HG03520 (cell line): ENCODE results near the gene TIRAP.
A peak's percentile ranks its signal among the peaks of the same experiment; 100 is the strongest.
"Not testable (repeated sequence)": the region's sequence is repeated elsewhere in the genome, so short reads cannot be mapped to it uniquely, and the experiment has no call there.

Experiments used
- ATAC-seq: cut with Tn5 transposase; IDR thresholded peaks from one replicate; pipeline ENCODE4 v1.9.1; 2021; ENCODE audit warnings: mild to moderate bottlenecking, moderate library complexity; ENCODE audit not compliant: unreplicated experiment

The TIRAP gene

DNA sequence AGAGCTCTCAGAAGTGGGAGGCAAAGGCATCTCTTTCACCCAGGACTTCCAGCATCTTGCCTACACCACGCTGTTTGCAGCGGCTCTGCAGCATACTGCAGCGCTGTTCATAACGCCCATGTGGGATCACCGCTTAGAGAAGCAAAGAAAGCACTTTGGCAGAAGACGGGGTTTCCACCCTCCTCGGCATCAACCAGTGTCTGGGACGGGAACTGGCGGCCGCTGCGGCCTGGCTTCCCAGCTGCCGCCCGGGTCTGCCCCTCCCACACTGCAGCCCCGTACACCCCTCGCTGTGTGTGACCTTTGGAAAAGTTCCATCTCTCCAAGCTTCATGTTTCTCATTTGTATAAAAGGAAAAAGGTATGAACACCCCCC is 545 bp upstream of the TIRAP start:
- no peak for ATAC-seq

DNA sequence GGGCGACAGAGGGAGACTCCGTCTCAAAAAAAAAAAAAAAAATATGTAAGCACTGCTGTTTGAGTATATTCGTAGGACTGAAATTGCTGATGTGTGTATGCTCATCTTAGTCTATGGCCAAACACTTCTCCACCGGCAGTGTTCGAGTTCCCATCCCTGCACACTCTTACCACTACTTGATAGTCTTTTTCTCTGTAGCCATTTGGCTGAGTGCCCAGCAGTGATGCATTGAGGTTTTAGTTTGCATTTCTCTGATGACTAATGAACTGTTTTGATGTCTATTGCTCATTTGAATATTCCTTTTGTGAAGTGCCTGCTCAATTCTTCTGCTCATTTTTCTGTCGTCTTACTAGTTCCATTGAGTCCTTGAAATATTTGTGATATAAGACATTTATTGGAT is 1.9 kb downstream of the TIRAP start:
- ATAC-seq, result peak; percentile 50

DNA sequence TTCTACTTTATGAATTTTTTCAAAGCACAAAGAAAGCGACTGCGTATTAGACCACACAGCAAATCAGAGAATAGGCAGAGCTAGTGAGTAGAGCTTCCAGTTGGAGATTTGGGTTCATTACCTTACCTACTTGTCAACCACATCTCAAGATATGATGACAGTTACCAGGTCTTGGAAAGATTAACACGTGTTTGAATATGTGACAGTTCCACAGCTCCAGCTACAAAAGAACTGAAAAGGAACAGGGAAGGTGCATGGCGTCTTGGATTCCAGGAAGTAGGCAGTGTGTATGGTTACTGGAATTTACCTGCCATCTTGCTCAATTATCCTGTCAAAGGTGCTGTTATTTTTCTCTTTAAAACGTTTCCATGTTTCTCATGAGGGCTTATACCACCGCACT is 5.3 kb downstream of the TIRAP start:
- no peak for ATAC-seq

DNA sequence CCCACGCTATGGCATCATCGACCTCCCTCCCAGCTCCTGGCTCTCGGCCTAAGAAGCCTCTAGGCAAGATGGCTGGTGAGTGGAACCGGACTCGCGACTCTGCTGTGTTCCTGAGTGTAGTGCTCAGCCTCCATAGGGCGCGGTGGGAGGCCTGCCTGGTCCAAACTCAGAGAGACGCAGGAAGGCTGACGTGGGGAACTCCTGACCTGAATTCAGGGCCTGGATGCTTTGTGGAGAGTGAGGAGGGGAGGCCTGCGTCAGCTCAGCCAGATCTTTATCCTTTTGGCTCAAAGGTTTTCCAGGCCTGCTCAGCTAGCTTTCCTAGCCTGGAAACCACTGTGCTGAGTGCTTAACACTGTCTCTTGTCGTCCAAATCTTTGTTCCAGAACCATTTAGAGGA is 8.0 kb downstream of the TIRAP start:
- ATAC-seq, result no peak

DNA sequence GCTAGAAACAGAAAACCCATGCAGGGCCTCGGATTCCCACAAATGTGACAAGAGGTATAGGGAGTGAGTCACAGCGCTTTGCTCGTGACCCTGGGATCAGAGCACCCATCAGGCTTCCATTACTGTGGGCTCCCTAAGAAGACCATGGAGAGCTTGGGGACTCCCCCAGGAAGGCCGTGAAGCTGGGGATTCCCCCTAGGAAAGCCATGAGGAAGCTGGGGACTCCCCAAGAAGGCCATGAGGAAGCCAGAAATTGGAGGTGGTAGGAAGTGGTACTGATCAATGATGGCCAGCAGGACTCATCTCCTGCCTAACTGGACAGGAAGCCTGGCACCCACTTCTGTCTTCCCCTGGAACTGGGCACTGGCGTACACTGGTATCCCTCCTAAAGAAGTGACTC is 10.8 kb downstream of the TIRAP start:
- ATAC-seq, result no peak

DNA sequence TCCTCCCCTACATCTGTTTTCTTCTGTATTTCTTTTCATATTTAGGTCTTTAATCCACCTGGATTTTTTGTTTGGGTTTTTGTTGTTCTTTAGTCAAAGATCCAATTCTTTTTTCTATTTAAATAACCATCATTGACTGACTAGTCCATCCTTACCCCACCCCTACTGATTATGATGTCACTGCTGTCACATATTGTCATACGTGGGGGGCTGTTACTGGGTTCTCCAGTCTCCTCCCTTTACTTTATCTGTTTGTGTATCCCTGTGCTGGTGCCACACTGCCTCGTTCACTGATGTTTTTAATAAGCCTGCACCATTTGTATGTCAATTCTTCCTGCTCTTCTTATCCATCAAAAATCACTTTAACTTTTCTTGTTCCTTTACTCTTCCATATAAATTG is 14.1 kb downstream of the TIRAP start:
- no peak for ATAC-seq

DNA sequence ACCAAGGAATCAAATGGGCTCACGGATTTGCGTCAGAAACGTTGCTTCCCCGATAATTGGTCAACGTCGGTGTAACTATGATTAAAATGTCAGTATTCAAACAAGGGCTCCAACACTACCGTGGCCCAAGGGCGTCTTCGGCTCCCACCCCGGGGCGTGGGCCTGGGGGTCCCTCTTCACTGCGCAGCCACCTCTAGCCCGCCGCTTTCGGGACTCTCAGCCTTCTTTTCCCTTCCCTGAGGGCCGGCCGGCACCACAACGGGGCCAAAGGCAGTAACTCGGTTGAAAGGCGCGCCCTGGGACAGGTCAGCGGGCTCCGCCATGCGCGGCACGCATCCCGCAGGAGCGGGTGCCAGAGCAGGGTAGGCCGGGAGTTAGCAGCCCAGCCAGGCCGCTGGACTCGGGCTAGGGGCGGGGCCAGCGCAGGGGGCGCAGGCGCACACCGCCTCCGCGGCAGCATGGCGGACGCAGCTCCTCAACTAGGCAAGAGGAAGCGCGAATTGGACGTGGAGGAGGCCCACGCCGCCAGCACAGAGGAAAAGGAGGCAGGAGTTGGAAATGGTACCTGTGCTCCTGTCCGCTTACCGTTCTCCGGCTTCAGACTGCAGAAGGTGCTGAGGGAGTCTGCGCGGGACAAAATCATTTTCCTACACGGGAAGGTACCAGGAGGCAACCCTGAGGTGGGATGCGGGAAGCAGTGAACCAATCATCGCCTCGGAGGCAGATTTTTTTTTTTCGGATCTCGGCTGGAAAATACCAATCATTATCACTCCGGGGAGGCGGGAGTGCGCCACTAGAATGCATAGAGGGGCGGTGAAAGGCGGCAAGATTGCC is 20.9 kb downstream of the TIRAP start, which contains the start of gene DCPS:
TSS of gene DCPS (plus strand) at position 438 of the 834 bp plus-strand sequence. CDS start at position 459, 21 bp downstream.
- ATAC-seq, result peak; percentile 72

DNA sequence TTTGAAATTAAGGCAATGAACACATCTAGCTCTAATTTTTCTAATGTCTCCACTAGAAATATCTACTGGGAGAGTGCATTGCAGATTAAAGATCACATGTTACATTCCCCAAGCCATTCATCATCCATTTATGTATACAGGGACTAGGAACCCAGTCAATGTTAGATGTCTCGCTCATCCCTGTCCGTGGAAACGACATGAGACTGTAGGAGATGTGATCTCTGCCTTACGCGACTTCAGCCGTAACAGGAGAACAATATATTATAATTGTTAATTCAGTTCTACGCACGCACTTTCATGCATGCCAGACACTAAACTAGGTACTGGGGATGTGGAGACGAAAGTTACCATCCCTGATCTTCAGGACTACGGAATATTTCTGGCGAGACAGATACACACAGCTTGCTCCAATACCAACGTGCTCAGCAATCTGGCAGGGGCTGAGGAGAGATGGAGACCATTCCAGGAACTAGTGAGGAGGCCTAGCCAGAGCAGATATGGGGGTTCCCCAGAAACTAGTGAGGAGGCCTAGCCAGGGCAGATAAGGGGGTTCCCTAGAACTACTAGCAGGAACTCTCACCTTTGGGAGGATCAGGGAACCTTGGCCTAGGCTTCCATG is 21.7 kb downstream of the TIRAP start:
- peak; percentile 36 for ATAC-seq

DNA sequence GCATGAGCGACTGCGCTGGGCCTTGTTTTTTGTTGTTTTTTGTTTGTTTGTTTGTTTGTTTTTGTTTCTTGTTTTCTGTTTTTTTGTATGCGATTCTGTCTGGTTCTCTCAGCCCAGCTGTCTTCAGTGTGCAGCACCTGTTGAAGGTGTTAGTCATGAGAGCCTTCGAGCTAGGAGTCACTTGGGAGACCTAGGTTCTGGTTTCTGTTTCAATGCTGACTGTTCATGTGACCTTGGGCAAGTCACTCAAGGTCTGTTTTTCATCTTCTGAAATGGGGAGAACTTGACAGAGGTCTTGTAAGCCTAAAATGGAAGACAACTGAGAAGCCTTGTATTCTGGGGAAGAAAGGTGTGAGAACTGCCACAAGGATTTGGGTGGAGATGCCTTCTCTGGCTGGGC is 22.8 kb downstream of the TIRAP start:
- peak; percentile 49 for ATAC-seq

DNA sequence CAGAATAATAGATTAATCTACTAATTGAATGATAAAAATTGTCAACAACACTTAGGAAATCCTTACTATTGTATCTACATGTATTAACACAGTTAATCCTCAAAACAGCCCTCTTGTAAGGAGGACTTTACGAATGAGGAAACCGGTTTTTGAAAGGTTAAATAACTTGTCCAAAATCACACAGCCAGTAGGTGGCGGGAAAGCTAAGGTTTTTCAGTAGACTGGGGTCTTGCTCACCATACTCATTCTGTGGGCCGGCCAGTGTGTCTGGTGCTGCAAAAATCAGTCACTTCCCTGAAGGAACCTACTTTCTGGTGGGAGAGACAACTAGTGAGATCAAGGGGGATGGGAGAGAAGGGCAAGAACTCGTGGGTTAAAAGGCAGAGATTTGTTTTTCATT is 24.8 kb downstream of the TIRAP start:
- no peak for ATAC-seq

DNA sequence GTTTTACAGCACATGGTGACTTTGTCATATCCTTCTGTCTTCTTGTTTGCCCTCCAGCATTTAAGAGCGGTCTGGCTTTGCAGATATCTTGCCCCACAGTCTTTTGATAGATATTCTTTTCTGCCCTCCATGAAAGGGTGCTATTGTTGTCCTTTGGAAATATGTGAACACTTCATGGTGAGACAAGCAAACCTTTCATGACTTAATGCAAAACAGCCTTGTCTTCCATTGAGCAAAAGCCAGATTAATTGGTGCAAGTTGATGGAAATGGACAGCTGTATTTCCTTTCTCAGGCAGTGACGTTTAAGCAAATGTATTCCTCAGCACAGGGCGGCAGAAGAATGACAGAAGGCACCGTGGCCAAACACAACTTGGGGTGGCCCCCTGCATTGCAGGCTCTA is 25.4 kb downstream of the TIRAP start:
- no peak for ATAC-seq

DNA sequence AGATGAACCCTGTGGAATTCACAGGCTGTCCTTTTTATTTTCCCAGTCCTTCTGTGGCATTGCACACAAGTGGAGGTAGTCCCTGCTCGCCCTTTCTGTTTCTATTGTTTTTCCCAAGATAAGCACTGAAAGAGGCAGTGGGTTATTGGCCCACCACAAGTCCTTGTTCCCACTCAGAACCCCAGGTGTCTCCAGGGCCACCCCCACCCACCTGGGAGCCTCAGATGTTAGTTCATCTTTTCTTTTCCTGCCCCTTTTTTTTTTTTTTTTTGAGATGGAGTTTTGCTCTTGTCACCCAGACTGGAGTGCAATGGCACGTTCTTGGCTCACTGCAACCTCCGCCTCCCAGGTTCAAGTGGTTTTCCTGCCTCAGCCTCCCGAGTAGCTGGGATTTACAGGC is 25.9 kb downstream of the TIRAP start:
- ATAC-seq, result not testable (repeated sequence)

DNA sequence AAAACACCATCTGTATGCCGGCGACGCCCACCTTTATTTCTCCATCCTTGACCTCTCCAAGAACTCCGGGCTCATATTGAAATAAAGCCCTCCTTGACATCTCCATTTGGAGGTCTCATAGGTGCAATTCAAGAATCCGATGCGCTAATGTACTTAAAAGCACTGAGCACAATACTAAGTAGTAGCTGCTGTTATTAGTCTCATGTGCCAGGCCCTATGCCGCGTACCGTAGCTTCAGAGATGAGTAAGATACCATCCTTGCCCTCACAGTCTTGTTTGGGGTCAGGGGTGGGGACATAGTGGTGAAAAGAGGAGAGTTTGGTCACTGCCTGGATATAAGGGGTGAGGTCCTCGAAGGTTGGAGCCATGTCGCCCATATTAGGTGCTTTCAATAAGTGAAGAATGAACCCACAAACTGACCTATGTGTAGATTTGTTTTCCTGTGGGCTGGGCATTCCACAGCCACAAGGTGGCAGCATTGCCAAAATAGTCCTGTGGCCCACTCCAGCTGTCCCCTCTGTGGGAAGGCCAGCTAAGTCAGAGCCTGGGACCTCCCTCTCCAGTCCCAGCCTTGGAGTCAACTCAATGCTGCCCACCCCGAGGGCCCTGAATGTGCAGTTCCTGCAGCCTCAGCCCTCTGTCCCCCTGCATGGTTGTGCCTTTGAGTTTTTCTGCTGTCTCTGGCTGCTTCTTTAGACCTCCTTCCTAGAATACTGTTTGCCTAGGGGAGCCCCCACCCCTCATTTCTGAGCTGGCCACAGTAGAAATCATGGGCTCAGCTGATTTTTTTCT is 27.5 kb downstream of the TIRAP start:
- ATAC-seq, result peak; percentile 42

DNA sequence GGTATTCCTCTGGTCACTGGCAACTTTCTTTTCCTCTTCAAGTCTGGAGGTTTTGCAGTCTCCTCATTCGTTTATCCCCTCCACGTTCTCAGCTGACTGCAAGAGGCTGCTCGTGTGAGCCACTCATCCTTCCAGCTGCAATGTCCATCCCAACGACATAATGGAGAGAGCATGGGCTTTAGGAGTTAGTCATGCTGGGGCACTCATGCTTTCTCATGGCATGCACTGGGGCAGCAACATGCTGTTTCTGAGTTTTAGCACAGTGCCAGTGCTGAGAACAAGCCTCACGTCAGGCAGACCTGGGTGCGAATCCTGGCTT is 28.1 kb downstream of the TIRAP start:
- ATAC-seq, result no peak

DNA sequence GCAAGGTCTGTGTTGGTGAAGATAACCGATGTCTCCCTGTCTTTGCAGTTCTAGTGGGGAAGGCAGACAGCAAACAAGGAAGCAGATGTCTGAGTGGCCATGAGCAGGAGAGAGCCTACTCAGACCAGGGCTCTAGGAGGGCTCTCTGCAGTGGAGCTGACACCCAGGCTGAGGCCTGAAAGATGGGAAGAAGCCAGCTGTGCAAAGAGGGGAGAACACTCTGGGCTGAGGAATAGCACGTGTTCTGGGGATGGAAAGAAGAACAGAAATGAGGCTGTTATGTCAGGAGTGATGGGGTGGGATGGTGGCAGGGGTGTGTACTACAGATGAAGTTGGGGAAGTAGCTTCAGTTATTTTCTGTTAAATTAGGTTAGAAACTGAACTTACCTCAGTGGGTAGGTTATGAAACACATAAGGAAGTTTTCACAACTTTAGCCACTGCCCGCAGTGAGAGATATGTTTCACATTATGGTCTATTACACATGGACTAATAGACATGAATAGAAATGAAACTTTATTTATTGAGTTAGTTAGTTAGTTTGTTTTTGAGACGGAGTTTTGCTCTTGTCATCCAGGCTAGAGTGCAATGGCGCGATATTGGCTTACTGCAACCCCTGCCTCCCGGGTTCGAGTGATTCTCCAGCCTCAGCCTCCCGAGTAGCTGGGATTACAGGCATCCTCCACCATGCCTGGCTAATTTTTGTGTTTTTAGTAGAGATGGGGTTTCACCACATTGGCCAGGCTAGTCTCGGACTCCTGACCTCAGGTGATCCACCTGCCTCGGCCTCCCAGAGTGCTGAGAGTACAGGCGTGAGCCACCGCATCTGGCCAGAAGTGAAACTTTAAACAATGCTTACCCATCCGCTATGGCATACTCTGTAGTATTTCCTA is 28.8 kb downstream of the TIRAP start:
- peak; percentile 60 for ATAC-seq

DNA sequence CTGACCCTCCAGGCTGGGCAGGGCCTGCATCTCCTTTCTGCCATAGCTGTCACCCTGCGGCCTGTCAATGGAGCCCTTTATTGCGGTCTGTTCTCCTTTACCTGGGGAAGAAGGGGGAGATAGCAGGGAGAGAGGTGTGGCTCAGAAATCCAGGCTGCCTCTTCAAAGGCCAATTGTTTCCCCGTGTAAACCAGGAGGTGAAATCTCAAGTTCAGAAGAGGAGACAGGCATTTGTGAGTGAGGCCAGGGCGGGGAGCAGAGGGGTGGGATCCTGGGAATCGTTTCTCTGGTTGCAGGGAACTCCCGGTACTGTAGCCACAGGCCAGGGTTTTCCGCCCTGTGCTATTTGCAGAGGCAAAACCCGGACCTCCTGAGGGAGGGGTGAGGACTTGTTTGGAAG is 30.1 kb downstream of the TIRAP start:
- no peak for ATAC-seq

DNA sequence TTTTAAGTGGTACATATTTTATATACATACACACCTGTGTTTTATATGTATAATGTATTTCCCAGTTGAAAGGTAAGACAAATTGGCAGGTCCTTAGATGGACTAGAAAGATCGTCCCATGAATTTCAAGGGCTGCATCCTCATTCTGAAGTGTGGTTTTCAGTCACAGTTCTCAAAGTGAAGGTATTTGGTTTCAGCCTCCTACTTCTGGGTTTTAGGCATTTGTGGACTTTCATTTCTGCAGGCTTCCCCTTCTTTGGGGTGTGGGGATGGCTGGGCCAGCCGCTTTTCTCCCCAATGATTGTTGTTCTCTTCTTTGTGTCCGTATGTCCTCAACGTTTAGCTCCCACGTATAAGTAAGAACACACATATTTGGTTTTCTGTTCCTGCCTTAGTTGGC is 30.9 kb downstream of the TIRAP start:
- no peak for ATAC-seq

DNA sequence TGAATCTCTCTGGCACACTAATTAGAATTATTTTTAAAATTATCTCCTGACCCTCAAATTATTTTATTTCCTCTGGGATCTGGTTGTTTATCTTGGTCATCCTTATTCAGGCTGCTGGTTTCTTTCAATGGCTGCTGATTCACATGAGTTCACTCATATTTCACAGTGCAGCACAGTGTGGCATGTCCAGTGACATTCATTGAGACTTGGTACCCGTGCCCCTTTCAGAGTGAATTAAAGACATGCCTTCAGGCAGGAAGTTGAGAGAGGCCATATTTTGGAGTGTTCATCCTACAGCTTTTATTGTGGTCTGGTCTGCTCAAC is 34.5 kb downstream of the TIRAP start:
- ATAC-seq, result no peak

DNA sequence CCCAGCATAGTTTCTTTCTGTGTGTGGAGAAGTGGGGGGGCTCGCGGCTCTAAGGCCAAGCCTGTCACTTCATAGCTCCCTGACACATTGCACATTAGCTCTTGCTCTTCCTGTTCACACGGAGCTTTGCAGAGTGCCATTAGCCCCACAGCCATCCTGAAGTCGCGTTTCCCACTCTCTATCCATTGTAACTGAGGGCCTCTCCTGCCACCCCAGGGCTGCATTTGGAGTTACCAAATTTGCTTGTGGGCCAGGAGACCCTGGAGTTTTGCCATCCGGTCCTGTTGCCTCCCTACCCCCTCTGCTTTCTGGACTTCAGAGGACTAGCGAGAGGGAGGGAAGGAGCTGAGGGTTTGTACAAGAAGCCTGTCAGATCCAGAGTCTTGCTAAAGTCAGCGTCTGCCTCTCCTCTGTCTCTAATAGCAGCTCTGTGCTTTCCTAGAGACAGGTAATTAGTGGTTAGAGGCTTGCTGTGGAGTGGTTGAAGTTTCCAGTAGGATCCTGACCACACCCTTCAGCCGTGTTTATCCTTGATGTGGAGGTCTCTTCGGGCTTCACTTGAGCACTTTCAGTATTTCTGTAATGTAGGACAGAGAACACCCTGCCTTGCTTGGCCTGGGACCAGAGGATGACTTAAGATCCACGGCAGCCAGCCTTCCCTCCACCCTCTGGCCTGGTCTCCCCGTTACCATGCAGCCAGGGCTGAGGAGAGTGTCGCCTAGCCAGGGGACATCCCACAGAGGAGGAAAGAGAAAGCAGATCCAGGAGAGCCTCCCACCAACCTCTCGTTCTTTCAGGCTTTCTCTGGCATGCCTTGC is 35.1 kb downstream of the TIRAP start:
- ATAC-seq, result peak; percentile 11
